Measurements from ENCODE around the gene TEX50. TPM values are rescaled to one million over a fixed set of nuclear protein-coding genes. Genes with fewer than 3 reads are reported as not detected.
"Not testable (repeated sequence)": the region's sequence is repeated elsewhere in the genome, so short reads cannot be mapped to it uniquely, and the experiment has no call there.

The TEX50 gene
- total and polyA plus RNA-seq, 2 donors = not detected

GRCh38 chr1:173682184-173682583 is 47.0 kb downstream of the TEX50 start:
- no peak overlapping the region for H3K27ac ChIP-seq (ENCODE audit: low read depth)
- no peak overlapping the region for H3K4me3 ChIP-seq (ENCODE audit: low read depth, low read length)
- H3K36me3 ChIP-seq (ENCODE audit: insufficient read depth) = no peaks in the 10 kb centered on the region
- no peaks in the 10 kb centered on the region for H3K4me1 ChIP-seq (ENCODE audit: insufficient read depth)
- no peak for DNase-seq (ENCODE audit: extremely low spot score)

- H3K4me3 ChIP-seq (ENCODE audit: low read depth, low read length); DNase-seq (ENCODE audit: extremely low spot score); H3K36me3 ChIP-seq (ENCODE audit: insufficient read depth); H3K27ac ChIP-seq (ENCODE audit: low read depth); H3K4me1 ChIP-seq (ENCODE audit: insufficient read depth): not testable (repeated sequence)
- WGBS = 84% methylated on average over 4 of the region's 4 CpGs
Observed at GRCh38 chr1:173683838-173684237, 48.7 kb downstream of the TEX50 start.

GRCh38 chr1:173685121-173685520 is 50.0 kb downstream of the TEX50 start:
- not testable (repeated sequence) for H3K36me3 ChIP-seq (ENCODE audit: insufficient read depth); H3K4me3 ChIP-seq (ENCODE audit: low read depth, low read length); H3K4me1 ChIP-seq (ENCODE audit: insufficient read depth); DNase-seq (ENCODE audit: extremely low spot score); H3K27ac ChIP-seq (ENCODE audit: low read depth)
- 68% methylated on average over 3 of the region's 3 CpGs for WGBS

Other genes starting within 250 kb of the TEX50 start
- 141 TPM for gene PRDX6, start 158.0 kb upstream of the TEX50 start, total RNA-seq
- 216 TPM for gene PRDX6, start 158.0 kb upstream of the TEX50 start, polyA plus RNA-seq
- not detected for gene SLC9C2, start 32.3 kb upstream of the TEX50 start, total RNA-seq
- gene SLC9C2, start 32.3 kb upstream of the TEX50 start, polyA plus RNA-seq = not detected
- gene ANKRD45, start 34.5 kb downstream of the TEX50 start, total RNA-seq = 0.63 TPM
- gene ANKRD45, start 34.5 kb downstream of the TEX50 start, polyA plus RNA-seq = 0.32 TPM
- gene KLHL20, start 79.6 kb downstream of the TEX50 start, total RNA-seq = 45.1 TPM
- 22.5 TPM for gene KLHL20, start 79.6 kb downstream of the TEX50 start, polyA plus RNA-seq
- gene DARS2, start 189.3 kb downstream of the TEX50 start, total RNA-seq = 17.0 TPM
- 6.5 TPM for gene DARS2, start 189.3 kb downstream of the TEX50 start, polyA plus RNA-seq
- gene CENPL, start 189.5 kb downstream of the TEX50 start, total RNA-seq = 26.3 TPM
- gene CENPL, start 189.5 kb downstream of the TEX50 start, polyA plus RNA-seq = 3.7 TPM
- 317 TPM for gene GAS5, start 232.7 kb downstream of the TEX50 start, total RNA-seq
- gene GAS5, start 232.7 kb downstream of the TEX50 start, polyA plus RNA-seq = 610 TPM
- 32.8 TPM for gene ZBTB37, start 233.0 kb downstream of the TEX50 start, total RNA-seq
- 1.3 TPM for gene ZBTB37, start 233.0 kb downstream of the TEX50 start, polyA plus RNA-seq

Data from urinary bladder (tissue), 4 donors.